ENCODE data around the gene TPSG1. TPM values are rescaled to one million over a fixed set of nuclear protein-coding genes. Genes with fewer than 3 reads are reported as not detected.

TPSG1 gene
- total RNA-seq, 1 donor from 2014 or later, result 0.15 TPM

GRCh38 chr16:1217526-1217925, 7.5 kb downstream of the TPSG1 start:
- no peak for ATAC-seq
- DNase-seq (ENCODE audit: low spot score), result no peak

- no peak for ATAC-seq
- no peak for DNase-seq (ENCODE audit: low spot score)
Measured at GRCh38 chr16:1216681-1217400, 8.2 kb downstream of the TPSG1 start.

DNA sequence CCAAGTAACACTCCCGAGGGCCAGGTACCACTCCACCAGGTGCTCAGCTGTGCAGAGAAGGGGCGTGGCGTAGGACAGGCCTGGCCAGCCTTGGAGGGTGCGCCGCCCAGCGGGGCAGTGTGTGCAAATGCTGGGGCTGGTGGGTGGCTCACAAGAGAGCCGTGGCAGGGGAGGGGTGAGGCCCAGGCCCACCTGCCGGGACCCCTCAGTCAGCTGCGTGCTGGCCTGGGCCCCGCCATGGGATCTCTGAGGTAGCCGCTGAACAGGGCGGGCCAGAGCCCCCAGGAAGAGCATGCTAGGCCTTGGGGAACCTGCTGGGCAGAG, 8.8 kb downstream of the TPSG1 start:
- DNase-seq (ENCODE audit: low spot score) (no peak), ATAC-seq (no peak)

GRCh38 chr16:1215574-1216295, 9.3 kb downstream of the TPSG1 start:
- DNase-seq (ENCODE audit: low spot score), result no peak

GRCh38 chr16:1214719-1215118, 10.3 kb downstream of the TPSG1 start:
- no peak for ATAC-seq
- no peak for DNase-seq (ENCODE audit: low spot score)

More at GRCh38 chr16:1215574-1216295, 9.3 kb downstream of the TPSG1 start:
- ATAC-seq, result no peak

DNA sequence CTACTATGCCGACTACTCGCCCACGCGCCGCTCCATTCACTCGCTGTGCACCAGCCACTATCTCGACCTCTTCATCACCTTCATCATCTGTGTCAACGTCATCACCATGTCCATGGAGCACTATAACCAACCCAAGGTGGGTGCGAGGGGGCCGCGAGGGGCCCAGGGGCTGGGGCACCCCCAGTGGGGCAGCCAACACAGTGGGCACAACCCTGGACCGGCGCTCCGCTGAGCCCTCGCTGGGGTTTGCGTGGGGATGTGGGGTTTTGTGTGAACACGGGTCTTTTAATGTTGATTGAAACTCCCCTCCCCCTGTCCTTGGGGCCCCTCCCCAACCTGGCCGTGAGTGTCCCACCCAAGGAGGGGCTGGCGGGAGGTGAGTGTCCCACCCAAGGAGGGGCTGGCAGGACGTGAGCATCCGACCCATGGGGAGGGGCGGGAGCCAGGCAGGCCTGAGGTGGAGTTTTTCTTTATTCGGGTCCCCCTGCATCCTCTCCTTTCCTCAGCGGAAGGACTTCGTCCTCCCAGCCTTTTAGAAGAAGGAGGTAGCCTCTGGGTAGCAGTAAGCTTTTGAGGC, 11.2 kb downstream of the TPSG1 start:
- ATAC-seq (no peak), DNase-seq (ENCODE audit: low spot score) (no peak)

- ATAC-seq (no peak), DNase-seq (ENCODE audit: low spot score) (no peak)
Measured at GRCh38 chr16:1213231-1213630, 11.8 kb downstream of the TPSG1 start.

DNA sequence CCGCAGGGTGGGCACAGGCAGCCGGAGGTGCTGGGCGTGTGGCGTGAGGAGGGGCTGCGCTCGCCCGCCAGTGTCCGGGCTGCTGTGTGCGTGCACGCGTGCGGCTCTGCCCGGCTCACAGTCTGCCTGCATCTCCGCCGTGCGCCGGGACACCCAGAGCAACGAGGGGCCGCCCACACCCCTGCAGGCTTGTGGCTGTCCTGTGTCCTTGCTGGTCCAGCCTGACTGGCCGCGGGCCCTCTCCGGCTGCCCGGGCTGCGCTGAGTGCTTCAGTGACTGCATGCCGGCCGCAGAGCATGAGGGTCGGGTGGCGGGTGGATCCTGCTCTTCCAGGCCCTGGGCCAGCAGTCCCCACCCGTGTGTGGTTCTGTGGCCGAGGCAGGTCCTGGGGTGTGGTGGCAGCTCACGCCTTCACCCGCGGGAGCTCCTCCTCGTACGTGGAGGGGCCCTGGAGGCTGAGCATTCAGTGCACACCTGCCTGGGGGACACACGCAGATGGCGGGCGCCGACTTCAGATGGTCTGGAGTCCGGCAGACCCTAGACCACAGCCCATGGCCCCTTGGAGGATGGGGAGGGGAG, 12.4 kb downstream of the TPSG1 start:
- ATAC-seq (no peak), DNase-seq (ENCODE audit: low spot score) (no peak)

DNA sequence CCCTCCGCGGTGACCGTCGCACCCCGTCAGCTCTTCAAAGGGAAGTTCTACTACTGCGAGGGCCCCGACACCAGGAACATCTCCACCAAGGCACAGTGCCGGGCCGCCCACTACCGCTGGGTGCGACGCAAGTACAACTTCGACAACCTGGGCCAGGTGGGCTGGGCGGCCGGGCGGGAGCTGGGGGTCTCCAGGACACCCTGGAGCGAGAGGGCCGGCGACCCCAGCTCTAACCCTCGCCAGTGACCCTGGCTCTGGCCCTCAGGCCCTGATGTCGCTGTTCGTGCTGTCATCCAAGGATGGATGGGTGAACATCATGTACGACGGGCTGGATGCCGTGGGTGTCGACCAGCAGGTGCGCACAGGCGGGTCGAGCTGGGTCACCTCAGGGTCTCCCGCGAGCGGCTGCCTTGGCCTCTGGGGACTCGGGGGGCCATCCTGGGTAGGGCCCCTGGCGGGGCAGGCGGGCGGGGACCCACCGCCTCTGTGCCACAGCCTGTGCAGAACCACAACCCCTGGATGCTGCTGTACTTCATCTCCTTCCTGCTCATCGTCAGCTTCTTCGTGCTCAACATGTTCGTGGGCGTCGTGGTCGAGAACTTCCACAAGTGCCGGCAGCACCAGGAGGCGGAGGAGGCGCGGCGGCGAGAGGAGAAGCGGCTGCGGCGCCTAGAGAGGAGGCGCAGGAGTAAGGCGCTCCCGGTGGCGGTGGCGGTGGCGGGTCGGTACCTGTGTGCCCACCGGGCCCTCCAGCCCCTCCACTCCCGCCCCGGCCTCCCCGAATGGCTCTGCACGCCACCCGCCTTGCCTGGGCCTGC, 13.4 kb downstream of the TPSG1 start:
- ATAC-seq (no peak), DNase-seq (ENCODE audit: low spot score) (no peak)

GRCh38 chr16:1210461-1210860, 14.6 kb downstream of the TPSG1 start:
- no peak for DNase-seq (ENCODE audit: low spot score)
- no peak for ATAC-seq

- DNase-seq (ENCODE audit: low spot score) (no peak), ATAC-seq (no peak)
Measured at GRCh38 chr16:1209081-1209480, 16.0 kb downstream of the TPSG1 start.

GRCh38 chr16:1208239-1208830, 16.7 kb downstream of the TPSG1 start:
- DNase-seq (ENCODE audit: low spot score), result no peak
- no peak for ATAC-seq

DNA sequence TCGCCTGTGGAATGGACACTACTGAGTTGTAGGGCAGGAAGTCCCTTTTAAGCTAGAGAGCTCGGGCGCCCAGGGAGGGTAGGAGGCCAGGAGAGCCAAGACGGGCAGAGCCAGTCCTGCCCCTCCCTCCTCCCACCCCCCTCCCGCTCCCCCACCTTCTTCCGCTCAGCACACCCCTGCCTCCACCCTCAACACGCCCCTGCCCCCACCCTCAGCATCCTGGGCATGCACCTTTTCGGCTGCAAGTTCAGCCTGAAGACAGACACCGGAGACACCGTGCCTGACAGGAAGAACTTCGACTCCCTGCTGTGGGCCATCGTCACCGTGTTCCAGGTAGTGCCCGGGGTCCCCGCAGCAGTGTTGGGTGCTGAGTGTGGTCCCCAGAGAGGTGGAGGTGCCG, 18.3 kb downstream of the TPSG1 start:
- no peak for ATAC-seq
- DNase-seq (ENCODE audit: low spot score), result no peak

DNA sequence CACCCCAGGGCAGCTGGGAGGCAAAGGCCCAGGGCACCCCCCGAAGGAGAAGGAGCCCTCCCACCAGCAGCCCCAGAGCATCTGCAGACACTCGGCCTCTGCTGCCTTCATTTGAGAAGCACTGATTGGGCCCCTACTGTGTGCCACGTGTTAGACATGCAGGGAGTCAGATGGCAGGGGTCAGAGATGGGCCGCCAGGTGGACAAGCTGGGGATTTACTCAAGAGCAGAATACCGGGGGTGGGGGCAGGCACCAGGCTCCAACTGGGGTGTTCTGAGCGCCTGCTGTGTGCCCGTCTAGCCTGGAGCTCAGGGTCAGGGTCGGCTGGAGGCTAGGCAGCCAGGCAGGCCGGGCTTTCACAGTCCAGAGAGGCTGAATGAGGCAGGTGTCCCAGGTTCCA, 18.7 kb downstream of the TPSG1 start:
- DNase-seq (ENCODE audit: low spot score) (no peak), ATAC-seq (no peak)

DNA sequence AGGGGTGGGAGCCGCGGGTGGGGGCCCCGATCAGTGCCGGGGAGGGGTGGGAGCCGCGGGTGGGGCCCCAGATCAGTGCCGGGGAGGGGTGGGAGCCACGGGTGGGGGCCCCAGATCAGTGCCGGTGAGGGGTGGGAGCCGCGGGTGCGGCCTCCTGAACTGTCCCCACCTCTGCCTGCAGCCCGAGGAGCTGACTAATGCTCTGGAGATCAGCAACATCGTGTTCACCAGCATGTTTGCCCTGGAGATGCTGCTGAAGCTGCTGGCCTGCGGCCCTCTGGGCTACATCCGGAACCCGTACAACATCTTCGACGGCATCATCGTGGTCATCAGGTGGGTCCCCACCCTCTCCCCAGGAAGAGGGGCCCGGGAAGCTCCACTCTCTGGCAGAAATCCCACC, 20.1 kb downstream of the TPSG1 start:
- ATAC-seq (no peak), DNase-seq (ENCODE audit: low spot score) (no peak)

DNA sequence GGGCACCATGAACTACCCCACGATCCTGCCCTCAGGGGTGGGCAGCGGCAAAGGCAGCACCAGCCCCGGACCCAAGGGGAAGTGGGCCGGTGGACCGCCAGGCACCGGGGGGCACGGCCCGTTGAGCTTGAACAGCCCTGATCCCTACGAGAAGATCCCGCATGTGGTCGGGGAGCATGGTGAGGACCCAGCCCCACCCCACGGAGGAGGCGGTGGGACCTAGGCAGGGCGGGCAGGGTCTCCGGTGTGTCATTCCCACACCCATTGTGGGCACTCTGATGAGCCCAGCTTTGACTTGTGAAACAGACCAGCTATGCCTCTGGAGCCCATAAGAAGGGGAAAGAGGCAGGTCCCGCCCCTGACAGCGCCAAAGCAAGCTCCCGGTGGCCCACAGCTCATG, 22.8 kb downstream of the TPSG1 start:
- ATAC-seq (no peak), DNase-seq (ENCODE audit: low spot score) (no peak)

GRCh38 chr16:1201444-1201843, 23.6 kb downstream of the TPSG1 start:
- DNase-seq (ENCODE audit: low spot score) (no peak), ATAC-seq (no peak)

GRCh38 chr16:1200014-1200627, 24.9 kb downstream of the TPSG1 start:
- DNase-seq (ENCODE audit: low spot score) (no peak), ATAC-seq (no peak)

GRCh38 chr16:1199347-1200013, 25.6 kb downstream of the TPSG1 start:
- DNase-seq (ENCODE audit: low spot score) (no peak), ATAC-seq (peak; percentile 57)
